Neural cell (in vitro differentiated cells): ENCODE results near the gene PEX11B.

ENCODE experiments used
- CTCF ChIP-seq: fragments of 450-650 bp; IDR thresholded peaks from 2 replicates; pipeline ENCODE4 v1.5.1; 2014; ENCODE audit warnings: antibody characterized with exemption, mild to moderate bottlenecking, moderate library complexity; ENCODE audit not compliant: poor library complexity, severe bottlenecking
- EP300 ChIP-seq: fragments of 450-650 bp; conservative IDR thresholded peaks from 2 replicates; pipeline ENCODE4 v1.6.1; 2014; ENCODE audit warnings: antibody characterized with exemption, mild to moderate bottlenecking, moderate library complexity; ENCODE audit not compliant: poor library complexity, severe bottlenecking
- EZH2 ChIP-seq: fragments of 200-600, 300-800 bp; shearing (Covaris generic), sonication (generic); IDR thresholded peaks from 2 replicates; pipeline ENCODE4 v1.6.1; 2014; ENCODE audit warnings: antibody characterized with exemption, low read length, borderline replicate concordance, mild to moderate bottlenecking; ENCODE audit not compliant: insufficient read depth, poor library complexity, severe bottlenecking
- MXI1 ChIP-seq: fragments of 450-650 bp; conservative IDR thresholded peaks from 2 replicates; pipeline ENCODE4 v1.6.1; 2014; ENCODE audit warnings: antibody characterized with exemption, mild to moderate bottlenecking; ENCODE audit not compliant: poor library complexity, severe bottlenecking
- RAD21 ChIP-seq: fragments of 450-650 bp; conservative IDR thresholded peaks from 2 replicates; pipeline ENCODE4 v1.6.1; 2014; ENCODE audit warnings: antibody characterized with exemption, mild to moderate bottlenecking, moderate library complexity
- SMC3 ChIP-seq: fragments of 450-650 bp; conservative IDR thresholded peaks from 2 replicates; pipeline ENCODE4 v1.6.1; 2014; ENCODE audit warnings: antibody characterized with exemption, mild to moderate bottlenecking, moderate library complexity; ENCODE audit not compliant: poor library complexity
- TAF1 ChIP-seq: IDR thresholded peaks from 2 replicates; pipeline ENCODE4 v1.6.1; 2012; ENCODE audit warnings: low read depth
- TF ChIP-seq, protein P1 (sequence below): IDR thresholded peaks from 2 replicates; pipeline ENCODE4 v1.6.1; 2012; ENCODE audit warnings: borderline replicate concordance

GRCh38 chr1:145879775-145880174 is 38.7 kb downstream of the PEX11B start:
- TF ChIP-seq CTCF = no peak
- no peak for TF ChIP-seq MXI1
- TF ChIP-seq, protein P1, sequence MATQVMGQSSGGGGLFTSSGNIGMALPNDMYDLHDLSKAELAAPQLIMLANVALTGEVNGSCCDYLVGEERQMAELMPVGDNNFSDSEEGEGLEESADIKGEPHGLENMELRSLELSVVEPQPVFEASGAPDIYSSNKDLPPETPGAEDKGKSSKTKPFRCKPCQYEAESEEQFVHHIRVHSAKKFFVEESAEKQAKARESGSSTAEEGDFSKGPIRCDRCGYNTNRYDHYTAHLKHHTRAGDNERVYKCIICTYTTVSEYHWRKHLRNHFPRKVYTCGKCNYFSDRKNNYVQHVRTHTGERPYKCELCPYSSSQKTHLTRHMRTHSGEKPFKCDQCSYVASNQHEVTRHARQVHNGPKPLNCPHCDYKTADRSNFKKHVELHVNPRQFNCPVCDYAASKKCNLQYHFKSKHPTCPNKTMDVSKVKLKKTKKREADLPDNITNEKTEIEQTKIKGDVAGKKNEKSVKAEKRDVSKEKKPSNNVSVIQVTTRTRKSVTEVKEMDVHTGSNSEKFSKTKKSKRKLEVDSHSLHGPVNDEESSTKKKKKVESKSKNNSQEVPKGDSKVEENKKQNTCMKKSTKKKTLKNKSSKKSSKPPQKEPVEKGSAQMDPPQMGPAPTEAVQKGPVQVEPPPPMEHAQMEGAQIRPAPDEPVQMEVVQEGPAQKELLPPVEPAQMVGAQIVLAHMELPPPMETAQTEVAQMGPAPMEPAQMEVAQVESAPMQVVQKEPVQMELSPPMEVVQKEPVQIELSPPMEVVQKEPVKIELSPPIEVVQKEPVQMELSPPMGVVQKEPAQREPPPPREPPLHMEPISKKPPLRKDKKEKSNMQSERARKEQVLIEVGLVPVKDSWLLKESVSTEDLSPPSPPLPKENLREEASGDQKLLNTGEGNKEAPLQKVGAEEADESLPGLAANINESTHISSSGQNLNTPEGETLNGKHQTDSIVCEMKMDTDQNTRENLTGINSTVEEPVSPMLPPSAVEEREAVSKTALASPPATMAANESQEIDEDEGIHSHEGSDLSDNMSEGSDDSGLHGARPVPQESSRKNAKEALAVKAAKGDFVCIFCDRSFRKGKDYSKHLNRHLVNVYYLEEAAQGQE = no peak
- no peak for TF ChIP-seq RAD21
- no peak for TF ChIP-seq EP300
- TF ChIP-seq EZH2 = no peak
- no peak for TF ChIP-seq SMC3
- TF ChIP-seq TAF1 = no peak
